HCT116 (cell line): ENCODE data around the gene WDR72. TPM values are rescaled to one million over a fixed set of nuclear protein-coding genes. Genes with fewer than 3 reads are reported as not detected.

ENCODE experiments used
- CEBPB ChIP-seq: IDR thresholded peaks from 2 replicates; pipeline ENCODE4 v1.6.1; 2012; ENCODE audit warnings: low read depth
- ELF1 ChIP-seq: IDR thresholded peaks from 2 replicates; pipeline ENCODE4 v1.6.1; 2012; ENCODE audit warnings: low read depth, borderline replicate concordance
- FOSL1 ChIP-seq: IDR thresholded peaks from 2 replicates; pipeline ENCODE4 v1.6.1; 2012; ENCODE audit warnings: low read depth
- JUND ChIP-seq: IDR thresholded peaks from 2 replicates; pipeline ENCODE4 v1.6.1; 2012
- POLR2A ChIP-seq: IDR thresholded peaks from 2 replicates; pipeline ENCODE4 v1.7.0; 2011; ENCODE audit warnings: borderline replicate concordance; ENCODE audit not compliant: insufficient read depth, insufficient read length; ENCODE audit errors: extremely low read depth
- POLR2AphosphoS5 ChIP-seq: IDR thresholded peaks from 2 replicates; pipeline ENCODE4 v1.6.1; 2011; ENCODE audit warnings: mild to moderate bottlenecking, low read depth, low read length, moderate library complexity
- REST ChIP-seq: IDR thresholded peaks from 2 replicates; pipeline ENCODE4 v1.6.1; 2012; ENCODE audit warnings: low read depth
- TCF7L2 ChIP-seq: IDR thresholded peaks from 2 replicates; pipeline ENCODE4 v1.7.0; 2011; ENCODE audit warnings: borderline replicate concordance, inconsistent platforms; ENCODE audit not compliant: insufficient read depth, insufficient read length; ENCODE audit errors: extremely low read depth
- ZBTB33 ChIP-seq: IDR thresholded peaks from 2 replicates; pipeline ENCODE4 v1.6.1; 2011; ENCODE audit warnings: mild to moderate bottlenecking, low read length, moderate library complexity; ENCODE audit not compliant: insufficient replicate concordance; ENCODE audit errors: extremely low read depth
- total RNA-seq: library from RNA; stranded (reverse); gene quantifications from one replicate; pipeline ENCODE4 v1.2.1, GENCODE V29; 2021; ENCODE audit not compliant: unreplicated experiment
- TF ChIP-seq, protein P1 (sequence below): IDR thresholded peaks from 2 replicates; pipeline ENCODE4 v1.6.1; 2012

WDR72 gene
- total RNA-seq, 1 experiment from 2014 or later = 5.8 TPM

- TF ChIP-seq REST (no peak), POLR2AphosphoS5 (no peak), FOSL1 (no peak), JUND (no peak), TCF7L2 (no peak), ELF1 (no peak), CEBPB (no peak), ZBTB33 (no peak), POLR2A (no peak)
- TF ChIP-seq, protein P1, sequence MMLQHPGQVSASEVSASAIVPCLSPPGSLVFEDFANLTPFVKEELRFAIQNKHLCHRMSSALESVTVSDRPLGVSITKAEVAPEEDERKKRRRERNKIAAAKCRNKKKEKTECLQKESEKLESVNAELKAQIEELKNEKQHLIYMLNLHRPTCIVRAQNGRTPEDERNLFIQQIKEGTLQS = no peak
Measured at GRCh38 chr15:53627279-53627678, 132.2 kb downstream of the WDR72 start (continued).
